GM12873 (cell line): Measurements from ENCODE around the gene HOPX.

Source experiments
- TF ChIP-seq, protein P1 (sequence below): IDR thresholded peaks from 2 replicates; pipeline ENCODE4 v1.5.1; 2012; ENCODE audit warnings: low read depth, mild to moderate bottlenecking, moderate library complexity, low read length, control low read depth; ENCODE audit not compliant: insufficient read depth; ENCODE audit errors: missing control alignments

Gene HOPX

DNA sequence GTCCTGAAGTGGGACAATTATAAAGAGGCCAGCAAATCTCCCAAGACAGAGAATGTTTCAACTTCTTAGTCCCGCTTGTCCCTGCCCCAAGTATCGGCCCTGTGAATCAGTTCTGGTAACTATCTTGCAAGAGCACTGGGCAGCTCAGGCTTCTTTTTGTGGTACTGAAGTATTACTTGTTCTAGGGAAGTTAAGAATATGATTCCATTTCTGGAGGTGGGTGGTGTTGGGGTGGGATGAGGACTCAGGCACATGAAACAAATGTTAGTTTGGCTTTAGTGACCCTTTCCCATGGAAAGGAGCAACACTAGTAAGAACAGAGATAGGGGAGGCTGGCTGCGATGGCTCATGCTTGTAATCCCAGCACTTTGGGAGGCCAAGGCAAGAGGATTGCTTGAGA, 28.9 kb downstream of the HOPX start:
- TF ChIP-seq, protein P1, sequence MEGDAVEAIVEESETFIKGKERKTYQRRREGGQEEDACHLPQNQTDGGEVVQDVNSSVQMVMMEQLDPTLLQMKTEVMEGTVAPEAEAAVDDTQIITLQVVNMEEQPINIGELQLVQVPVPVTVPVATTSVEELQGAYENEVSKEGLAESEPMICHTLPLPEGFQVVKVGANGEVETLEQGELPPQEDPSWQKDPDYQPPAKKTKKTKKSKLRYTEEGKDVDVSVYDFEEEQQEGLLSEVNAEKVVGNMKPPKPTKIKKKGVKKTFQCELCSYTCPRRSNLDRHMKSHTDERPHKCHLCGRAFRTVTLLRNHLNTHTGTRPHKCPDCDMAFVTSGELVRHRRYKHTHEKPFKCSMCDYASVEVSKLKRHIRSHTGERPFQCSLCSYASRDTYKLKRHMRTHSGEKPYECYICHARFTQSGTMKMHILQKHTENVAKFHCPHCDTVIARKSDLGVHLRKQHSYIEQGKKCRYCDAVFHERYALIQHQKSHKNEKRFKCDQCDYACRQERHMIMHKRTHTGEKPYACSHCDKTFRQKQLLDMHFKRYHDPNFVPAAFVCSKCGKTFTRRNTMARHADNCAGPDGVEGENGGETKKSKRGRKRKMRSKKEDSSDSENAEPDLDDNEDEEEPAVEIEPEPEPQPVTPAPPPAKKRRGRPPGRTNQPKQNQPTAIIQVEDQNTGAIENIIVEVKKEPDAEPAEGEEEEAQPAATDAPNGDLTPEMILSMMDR = no peak

GRCh38 chr4:56651056-56651350, 30.1 kb downstream of the HOPX start:
- TF ChIP-seq, protein P1 = no peak

GRCh38 chr4:56650262-56651055, 30.6 kb downstream of the HOPX start:
- TF ChIP-seq, protein P1 = no peak

DNA sequence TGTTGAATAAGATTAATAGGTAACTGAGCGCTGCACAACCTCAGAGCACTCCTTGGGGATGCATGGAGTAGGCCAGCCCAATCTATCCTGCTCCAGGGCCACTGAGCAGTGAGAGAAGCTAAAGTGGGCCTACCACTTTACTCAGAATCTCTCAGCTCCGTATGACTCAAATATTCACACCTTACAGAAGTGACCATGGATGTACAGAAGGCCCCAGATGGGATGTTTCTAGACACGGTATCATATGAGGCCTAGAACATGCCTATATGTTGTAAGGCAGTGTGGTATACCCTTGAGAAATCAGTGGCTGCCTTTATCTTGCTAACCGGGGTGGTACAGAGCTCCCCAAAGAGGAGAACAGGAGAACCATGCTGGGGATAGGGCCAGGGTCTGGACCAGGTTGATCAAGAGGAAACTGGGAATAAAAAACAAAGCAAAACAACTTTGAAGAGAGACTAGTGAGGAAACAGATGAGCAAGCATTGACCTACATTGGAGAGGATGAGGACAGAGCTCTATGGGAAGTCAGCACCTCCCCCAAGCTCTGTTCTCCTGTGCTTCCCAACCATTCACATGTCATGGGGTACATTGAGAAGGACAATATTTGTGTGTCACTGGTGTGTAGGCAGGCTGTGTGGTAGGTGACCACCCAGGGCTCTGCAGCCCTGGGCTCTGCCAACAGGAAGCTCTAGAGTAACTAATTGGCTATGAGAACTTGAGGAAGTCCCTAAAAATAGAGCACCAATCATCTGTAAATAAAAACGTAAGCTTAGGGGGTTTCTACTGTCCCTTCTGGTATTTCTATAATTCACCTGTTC, 31.4 kb downstream of the HOPX start:
- TF ChIP-seq, protein P1 = no peak

- TF ChIP-seq, protein P1 = no peak
These were observed 32.3 kb downstream of the HOPX start for GRCh38 chr4:56648824-56649151.

- TF ChIP-seq, protein P1 = no peak
These were observed 32.9 kb downstream of the HOPX start for GRCh38 chr4:56648021-56648823.

DNA sequence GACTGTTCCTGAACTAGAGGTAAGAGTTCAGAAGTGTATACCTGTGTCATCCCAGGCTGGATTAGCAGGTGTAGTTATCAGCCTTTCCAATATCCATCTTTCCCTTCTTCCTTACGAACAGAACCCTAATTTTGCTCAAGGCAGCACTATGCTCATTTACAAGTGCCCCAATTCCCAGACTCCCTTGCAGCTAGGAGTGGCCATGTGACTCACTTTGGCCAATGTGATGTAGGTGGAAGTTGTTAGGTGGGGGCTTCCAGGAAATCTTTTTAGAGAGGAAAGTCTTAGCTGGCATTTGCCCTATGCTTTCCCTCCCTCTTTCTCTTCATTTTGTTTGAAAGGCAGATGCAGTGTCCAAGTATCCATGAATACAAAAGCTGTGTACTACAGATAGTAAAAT, 34.8 kb downstream of the HOPX start:
- TF ChIP-seq, protein P1 = no peak
